Type B pancreatic cell (in vitro differentiated cells): ENCODE data around the gene ZNF460. TPM values are rescaled to one million over a fixed set of nuclear protein-coding genes. Genes with fewer than 3 reads are reported as not detected.
"Not testable (repeated sequence)": the region's sequence is repeated elsewhere in the genome, so short reads cannot be mapped to it uniquely, and the experiment has no call there.

ENCODE experiments used
- DNase-seq: peaks from one replicate; pipeline ENCODE4 v3.0.0; 2021; ENCODE audit warnings: mixed read lengths; ENCODE audit not compliant: unreplicated experiment; ENCODE audit errors: extremely low spot score
- H3K27ac Mint-ChIP-seq: 2 replicates; pipeline ENCODE4 v1.8.0; 2021; ENCODE audit warnings: mild to moderate bottlenecking, mixed read lengths
- H3K27me3 Mint-ChIP-seq: 2 replicates; pipeline ENCODE4 v1.8.0; 2021; ENCODE audit warnings: mixed read lengths
- H3K36me3 Mint-ChIP-seq: 2 replicates; pipeline ENCODE4 v1.8.0; 2021; ENCODE audit warnings: mixed read lengths
- H3K4me1 Mint-ChIP-seq: one replicate; pipeline ENCODE4 v1.8.0; 2021; ENCODE audit warnings: mixed read lengths; ENCODE audit not compliant: unreplicated experiment
- H3K4me3 Mint-ChIP-seq: 2 replicates; pipeline ENCODE4 v1.8.0; 2021; ENCODE audit warnings: mild to moderate bottlenecking, mixed read lengths
- H3K9me3 Mint-ChIP-seq: 2 replicates; pipeline ENCODE4 v1.8.0; 2021; ENCODE audit warnings: mixed read lengths
- total RNA-seq: library from RNA; stranded (reverse); gene quantifications from 2 replicates; pipeline ENCODE4 v1.2.1, GENCODE V29; 2021; ENCODE audit warnings: low replicate concordance
- TF ChIP-seq, protein P1 (sequence below): fragments of 200-600 bp; sonication (generic); conservative IDR thresholded peaks from 2 replicates; pipeline ENCODE4 v1.5.0; 2021; ENCODE audit warnings: antibody characterized with exemption, mild to moderate bottlenecking

Gene ZNF460
- total RNA-seq, 1 donor from 2014 or later = 58.4 TPM

DNA sequence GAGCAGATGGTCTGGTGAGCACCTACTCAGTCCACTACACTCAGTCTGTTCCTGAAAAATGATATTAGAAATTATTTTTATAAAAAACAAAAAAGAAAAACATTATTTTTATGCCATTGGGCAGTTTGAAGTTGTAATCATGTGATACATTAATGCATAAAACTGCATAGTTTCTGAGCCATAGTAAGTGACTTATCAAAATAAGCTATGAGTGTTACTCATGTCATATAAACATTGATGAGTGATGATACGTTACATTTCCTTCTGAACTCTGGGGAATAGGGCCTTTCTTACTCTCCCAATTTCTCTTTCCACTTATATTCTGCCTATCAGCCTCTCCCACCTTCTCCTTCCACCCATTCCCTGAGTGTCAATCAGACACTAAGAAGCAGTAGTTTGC lies 31.0 kb upstream of the ZNF460 start:
- no peak overlapping the region for H3K27ac Mint-ChIP-seq
- DNase-seq = no peak

DNA sequence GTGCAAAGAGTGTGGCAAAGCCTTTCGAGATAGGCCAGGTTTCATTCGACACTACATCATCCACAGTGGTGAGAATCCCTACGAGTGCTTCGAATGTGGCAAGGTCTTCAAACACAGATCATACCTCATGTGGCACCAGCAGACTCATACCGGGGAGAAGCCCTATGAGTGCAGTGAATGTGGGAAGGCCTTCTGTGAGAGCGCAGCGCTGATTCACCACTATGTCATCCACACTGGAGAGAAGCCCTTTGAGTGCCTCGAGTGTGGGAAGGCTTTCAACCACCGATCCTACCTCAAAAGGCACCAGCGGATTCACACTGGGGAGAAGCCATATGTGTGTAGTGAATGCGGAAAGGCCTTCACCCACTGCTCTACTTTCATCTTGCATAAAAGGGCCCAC lies 26.5 kb upstream of the ZNF460 start:
- not testable (repeated sequence) for DNase-seq

More for the DNA sequence above, 31.0 kb upstream of the ZNF460 start:
- TF ChIP-seq, protein P1, sequence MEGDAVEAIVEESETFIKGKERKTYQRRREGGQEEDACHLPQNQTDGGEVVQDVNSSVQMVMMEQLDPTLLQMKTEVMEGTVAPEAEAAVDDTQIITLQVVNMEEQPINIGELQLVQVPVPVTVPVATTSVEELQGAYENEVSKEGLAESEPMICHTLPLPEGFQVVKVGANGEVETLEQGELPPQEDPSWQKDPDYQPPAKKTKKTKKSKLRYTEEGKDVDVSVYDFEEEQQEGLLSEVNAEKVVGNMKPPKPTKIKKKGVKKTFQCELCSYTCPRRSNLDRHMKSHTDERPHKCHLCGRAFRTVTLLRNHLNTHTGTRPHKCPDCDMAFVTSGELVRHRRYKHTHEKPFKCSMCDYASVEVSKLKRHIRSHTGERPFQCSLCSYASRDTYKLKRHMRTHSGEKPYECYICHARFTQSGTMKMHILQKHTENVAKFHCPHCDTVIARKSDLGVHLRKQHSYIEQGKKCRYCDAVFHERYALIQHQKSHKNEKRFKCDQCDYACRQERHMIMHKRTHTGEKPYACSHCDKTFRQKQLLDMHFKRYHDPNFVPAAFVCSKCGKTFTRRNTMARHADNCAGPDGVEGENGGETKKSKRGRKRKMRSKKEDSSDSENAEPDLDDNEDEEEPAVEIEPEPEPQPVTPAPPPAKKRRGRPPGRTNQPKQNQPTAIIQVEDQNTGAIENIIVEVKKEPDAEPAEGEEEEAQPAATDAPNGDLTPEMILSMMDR = no peak
- Mint-ChIP-seq H3K4me3 (no peak overlapping the region), H3K27me3 (no peaks in the 10 kb centered on the region), H3K36me3 (peaks cover 15% of the 10 kb centered on the region), H3K9me3 (no peaks in the 10 kb centered on the region), H3K4me1 (no peaks in the 10 kb centered on the region)

DNA sequence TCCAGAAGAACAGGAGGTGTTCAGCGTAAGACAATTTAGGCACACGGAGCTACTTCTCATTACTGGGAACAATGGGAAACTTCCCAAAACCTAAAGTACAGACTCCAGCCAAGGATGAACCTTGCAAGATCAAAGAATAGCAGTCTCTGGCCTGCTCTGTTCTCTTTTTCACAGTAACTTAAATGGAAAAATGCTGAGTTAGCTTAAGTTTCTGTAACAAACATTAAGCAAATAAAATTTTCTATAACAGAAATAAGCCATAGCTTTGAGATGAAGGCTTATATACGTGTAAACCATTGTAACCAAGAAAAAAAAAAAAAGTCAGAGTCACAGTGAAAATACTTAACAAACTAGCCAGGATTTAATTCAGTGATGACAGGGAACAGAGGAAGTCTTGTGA lies 18.2 kb upstream of the ZNF460 start:
- H3K27ac Mint-ChIP-seq = no peak overlapping the region
- H3K4me3 Mint-ChIP-seq = no peak overlapping the region
- H3K4me1 Mint-ChIP-seq = no peaks in the 10 kb centered on the region

More for the DNA sequence above, 26.5 kb upstream of the ZNF460 start:
- H3K27ac Mint-ChIP-seq, H3K4me1 Mint-ChIP-seq, H3K9me3 Mint-ChIP-seq, H3K4me3 Mint-ChIP-seq, H3K27me3 Mint-ChIP-seq: not testable (repeated sequence)
- peaks cover 12% of the 10 kb centered on the region for H3K36me3 Mint-ChIP-seq

DNA sequence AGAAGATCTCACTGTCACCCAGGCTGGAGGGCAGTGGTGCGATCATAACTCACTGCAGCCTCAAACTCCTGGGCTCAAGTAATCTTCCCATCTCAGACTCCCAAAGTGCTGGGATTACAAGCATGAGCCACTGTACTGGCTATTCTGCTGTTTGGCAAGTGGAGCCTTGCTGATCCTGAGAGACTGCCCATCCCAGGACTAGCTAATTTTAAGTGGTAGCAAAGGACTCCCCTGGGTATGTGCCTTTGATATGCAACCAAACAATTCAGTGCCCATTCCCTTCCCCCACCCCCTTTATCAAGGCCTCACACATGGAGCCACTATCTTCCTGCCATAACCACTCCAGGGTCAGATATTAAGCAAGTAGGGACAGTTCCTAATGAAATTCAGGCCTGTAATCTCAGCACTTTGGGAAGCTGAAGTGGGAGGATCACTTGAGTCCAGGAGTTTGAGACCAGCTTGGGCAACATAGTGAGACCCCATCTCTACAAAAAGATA lies 17.0 kb upstream of the ZNF460 start:
- Mint-ChIP-seq H3K27me3 (no peaks in the 10 kb centered on the region), H3K36me3 (peaks cover 19% of the 10 kb centered on the region), H3K4me3 (no peak overlapping the region), H3K27ac (no peak overlapping the region), H3K4me1 (no peaks in the 10 kb centered on the region), H3K9me3 (no peaks in the 10 kb centered on the region)
- DNase-seq = no peak
- TF ChIP-seq, protein P1 = no peak

More for the DNA sequence above, 18.2 kb upstream of the ZNF460 start:
- no peak for DNase-seq
- Mint-ChIP-seq H3K27me3 (no peaks in the 10 kb centered on the region), H3K36me3 (peaks cover 19% of the 10 kb centered on the region), H3K9me3 (no peaks in the 10 kb centered on the region)
- TF ChIP-seq, protein P1 = no peak

DNA sequence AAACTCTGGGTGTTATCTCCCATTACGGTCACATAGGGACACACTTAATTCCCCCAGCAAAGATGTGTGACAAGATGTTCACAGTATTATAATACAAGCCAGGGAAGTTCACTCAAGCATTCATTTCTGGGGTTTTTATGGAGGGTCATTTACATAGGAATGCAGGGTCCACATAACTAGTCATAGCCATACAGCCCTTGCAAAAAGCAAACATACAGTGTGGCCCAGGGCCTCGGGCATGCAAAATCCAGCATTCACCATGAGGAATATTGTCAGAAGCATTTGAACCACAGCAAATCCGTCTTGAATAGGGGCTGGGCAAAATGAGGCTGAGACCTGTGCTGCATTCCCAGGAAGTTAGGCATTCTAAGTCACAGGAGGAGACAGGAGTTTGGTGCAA lies 13.0 kb upstream of the ZNF460 start:
- H3K27me3 Mint-ChIP-seq = no peaks in the 10 kb centered on the region
- DNase-seq = no peak
- no peak overlapping the region for H3K4me3 Mint-ChIP-seq
- H3K36me3 Mint-ChIP-seq = peaks cover 12% of the 10 kb centered on the region
- TF ChIP-seq, protein P1 = no peak
- H3K4me1 Mint-ChIP-seq = no peaks in the 10 kb centered on the region
- H3K27ac Mint-ChIP-seq = no peak overlapping the region
- no peaks in the 10 kb centered on the region for H3K9me3 Mint-ChIP-seq

DNA sequence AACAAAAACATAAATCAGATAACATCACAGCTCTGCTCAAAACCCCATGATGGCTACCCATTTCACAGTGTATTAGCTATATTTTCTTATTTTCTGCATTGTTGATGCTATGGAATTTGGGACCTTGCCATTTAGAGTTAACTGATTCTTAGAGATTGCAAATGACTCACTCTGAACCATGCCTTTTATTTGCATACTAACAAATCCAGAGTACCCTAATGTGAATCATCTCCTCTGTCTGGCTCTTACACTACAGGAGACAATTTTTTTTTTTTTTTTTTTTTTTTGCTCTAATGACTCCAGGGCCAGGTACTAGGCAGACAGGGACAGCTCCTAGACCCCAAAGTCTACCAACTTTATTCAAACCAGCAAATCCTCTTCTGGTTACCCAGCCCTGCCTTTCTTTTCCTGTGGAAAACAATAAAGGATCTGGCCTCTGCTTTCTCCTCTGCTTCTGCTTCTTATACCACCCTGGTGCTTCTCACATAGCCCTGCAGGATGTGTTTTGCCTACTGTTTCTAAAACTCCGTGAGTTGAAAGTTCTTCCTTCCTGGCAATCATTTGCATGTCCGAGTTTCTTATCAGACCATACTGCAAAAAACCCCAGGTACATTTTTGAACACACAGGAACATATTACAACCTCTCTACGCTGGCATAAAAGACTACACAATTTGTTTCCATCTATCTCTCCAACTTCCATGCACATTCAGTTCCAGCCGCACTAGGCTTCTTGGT lies 10.6 kb upstream of the ZNF460 start:
- TF ChIP-seq, protein P1 = no peak
- H3K27ac Mint-ChIP-seq = no peak overlapping the region
- no peak for DNase-seq
- H3K4me1 Mint-ChIP-seq = no peaks in the 10 kb centered on the region
- no peak overlapping the region for H3K4me3 Mint-ChIP-seq
- H3K9me3 Mint-ChIP-seq = no peaks in the 10 kb centered on the region
- H3K36me3 Mint-ChIP-seq = peaks cover 12% of the 10 kb centered on the region
- H3K27me3 Mint-ChIP-seq = no peaks in the 10 kb centered on the region
